SH-SY5Y (cell line): ENCODE data around the gene PSMF1.

ENCODE experiments used
- GATA2 ChIP-seq: IDR thresholded peaks from 2 replicates; pipeline ENCODE4 v1.6.1; 2011; ENCODE audit warnings: mild to moderate bottlenecking, low read depth, low read length
- GATA3 ChIP-seq: IDR thresholded peaks from 2 replicates; pipeline ENCODE4 v1.6.1; 2011; ENCODE audit warnings: low read depth, mild to moderate bottlenecking, low read length, moderate library complexity

The PSMF1 gene

DNA sequence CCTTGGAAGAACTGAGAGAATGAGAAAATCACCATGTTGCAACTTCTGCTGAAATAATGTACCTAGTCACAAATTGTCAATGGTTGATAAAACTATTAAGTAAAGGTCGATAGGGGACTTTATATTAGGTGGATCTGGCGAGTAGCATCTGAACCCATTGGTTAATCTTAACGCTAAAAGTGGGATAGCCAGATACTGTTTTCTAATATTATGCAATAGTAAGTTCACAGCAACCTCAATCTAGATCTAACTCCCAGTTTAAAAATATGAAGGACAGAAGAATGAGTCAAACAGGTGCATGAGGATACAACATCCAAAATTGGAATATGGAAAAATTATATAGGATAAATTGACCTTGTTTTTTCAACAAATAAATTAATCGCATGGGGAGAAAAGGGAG, 18.8 kb downstream of the PSMF1 start:
- no peak for TF ChIP-seq GATA2
- no peak for TF ChIP-seq GATA3

DNA sequence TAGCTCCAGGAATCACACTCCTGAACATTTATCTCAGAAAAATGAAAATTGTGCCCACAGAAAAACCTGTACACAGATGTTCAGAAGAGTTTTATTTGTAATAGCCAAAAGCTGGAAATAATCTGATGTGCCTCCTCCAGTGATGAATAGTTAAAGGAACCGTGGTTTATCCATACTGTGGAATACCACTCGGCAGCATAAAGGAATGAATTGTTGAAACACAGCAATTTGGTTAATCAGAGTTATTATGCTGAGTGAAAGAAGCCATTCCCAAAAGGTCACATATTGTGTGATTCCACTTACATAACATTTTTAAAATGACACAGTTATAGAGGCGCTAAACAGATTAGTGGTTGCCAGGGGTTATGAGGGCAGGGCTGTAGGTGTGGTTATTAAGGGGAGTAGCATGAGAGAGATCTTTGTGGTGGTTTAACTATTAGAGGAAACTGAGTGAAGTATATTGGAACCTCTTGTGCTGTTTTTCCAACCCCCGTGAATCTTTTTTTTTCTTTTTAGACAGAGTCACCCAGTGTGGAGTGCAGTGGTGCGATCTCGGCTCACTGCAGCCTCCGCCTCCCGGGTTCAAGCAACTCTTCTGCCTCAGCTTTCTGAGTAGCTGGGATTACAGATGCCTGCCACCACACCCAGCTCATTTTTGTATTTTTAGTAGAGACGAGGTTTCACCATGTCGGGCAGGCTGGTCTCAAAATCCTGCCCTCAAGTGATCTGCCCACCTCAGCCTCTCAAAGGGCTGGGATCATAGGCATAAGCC, 26.2 kb downstream of the PSMF1 start:
- no peak for TF ChIP-seq GATA3
- no peak for TF ChIP-seq GATA2

DNA sequence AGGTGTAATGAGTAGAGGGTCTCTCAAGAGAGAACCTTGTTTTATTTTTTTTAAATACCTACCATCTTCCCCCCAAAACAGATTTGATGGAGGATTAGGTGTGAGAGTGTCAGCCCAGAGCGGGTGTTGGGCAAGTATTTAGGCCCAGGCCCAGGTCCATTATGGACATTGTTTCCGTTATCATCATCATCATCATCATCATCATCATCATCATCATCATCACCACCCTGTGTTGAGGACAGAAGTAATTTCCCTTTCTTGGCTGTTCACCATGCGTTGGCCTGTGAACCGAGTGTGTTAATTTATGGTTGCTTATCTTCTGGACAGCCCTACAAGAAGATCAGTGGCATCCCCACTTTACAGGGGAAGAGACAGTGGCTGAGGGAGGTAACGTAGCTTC, 28.6 kb downstream of the PSMF1 start:
- TF ChIP-seq GATA3 (no peak), GATA2 (no peak)

DNA sequence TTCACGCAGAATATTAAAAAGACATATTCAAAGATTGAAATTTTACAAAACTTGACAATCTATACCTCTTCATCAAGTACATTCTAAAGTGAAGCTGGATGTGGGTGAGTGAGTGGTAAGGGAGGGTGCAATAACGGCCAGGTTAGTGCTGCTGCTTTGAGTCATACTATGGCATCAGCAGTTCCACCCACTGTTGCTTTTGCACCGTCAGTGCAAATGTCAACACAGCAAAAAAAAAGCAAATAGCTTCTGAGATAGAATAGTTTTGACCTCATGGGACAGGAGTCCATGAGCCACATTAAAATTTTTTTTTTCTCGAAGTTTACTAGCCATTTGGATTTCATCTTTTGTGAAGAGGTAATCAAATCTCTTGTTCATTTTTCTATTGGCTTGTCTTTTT, 31.8 kb downstream of the PSMF1 start:
- TF ChIP-seq GATA3 = no peak
- no peak for TF ChIP-seq GATA2

DNA sequence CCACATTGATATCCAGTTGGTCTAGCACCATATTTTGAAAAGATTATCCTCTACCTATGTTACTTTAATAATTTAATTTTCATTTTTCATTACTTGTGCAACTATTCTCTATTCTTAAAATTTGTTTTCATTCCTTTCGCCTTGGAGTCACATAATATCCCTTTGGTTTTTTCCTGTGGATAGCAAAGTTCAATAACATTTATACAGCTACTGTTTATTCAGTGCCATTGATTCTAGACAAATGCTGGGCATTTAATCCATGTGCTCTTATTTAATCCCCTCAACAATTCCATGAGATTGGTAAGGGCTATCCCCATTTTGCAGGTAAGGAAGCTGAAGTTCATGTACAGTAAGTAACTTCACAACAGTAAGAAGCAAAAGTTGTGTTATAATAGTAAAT, 32.6 kb downstream of the PSMF1 start:
- TF ChIP-seq GATA3 = no peak
- TF ChIP-seq GATA2 = no peak

GRCh38 chr20:1154226-1154625, 35.8 kb downstream of the PSMF1 start:
- no peak for TF ChIP-seq GATA3
- no peak for TF ChIP-seq GATA2

DNA sequence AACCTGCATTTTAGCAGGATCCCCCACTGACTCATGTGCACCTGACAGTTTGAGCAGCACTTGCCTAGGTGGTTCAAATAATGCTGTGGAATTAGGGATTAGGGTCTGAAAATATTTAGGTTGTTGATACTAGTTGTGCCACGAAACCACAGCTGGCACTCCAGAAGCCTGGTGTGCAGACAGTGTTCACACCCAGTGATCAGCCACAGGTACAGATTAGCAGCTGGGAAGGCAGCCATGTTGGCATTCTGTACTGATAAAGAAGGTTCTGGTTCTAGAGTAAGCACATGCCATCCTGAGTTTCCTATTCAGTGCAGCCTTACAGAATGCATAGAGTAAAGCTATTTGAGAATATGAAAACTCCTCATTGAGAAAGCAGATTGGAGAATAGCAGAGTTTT, 36.3 kb downstream of the PSMF1 start:
- TF ChIP-seq GATA2 = no peak
- TF ChIP-seq GATA3 = no peak

DNA sequence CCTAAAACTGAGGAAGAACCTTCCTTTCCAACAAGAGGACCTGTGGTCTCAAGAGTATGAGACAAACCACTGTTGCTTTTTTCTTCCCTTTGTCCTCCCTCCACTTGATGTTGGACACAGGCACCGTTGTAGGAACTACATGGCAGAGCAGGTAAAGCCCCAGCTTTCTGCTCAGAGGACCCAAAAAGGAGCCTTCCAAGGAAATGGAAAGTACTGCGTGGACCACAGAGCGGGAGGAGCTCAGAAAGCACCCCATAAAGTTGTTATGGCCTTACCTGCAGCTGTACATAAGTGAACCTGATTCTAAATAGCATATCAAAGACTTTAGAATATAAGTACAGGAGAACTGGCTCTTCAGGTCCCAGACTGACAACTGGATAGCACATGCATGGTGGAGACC, 36.9 kb downstream of the PSMF1 start:
- TF ChIP-seq GATA3 (no peak), GATA2 (no peak)

GRCh38 chr20:1160496-1160895, 42.1 kb downstream of the PSMF1 start:
- TF ChIP-seq GATA3 = no peak
- TF ChIP-seq GATA2 = no peak

- TF ChIP-seq GATA2 (no peak), GATA3 (no peak)
Observed at GRCh38 chr20:1160991-1161390, 42.6 kb downstream of the PSMF1 start.

GRCh38 chr20:1163105-1163504, 44.7 kb downstream of the PSMF1 start:
- TF ChIP-seq GATA3 (no peak), GATA2 (no peak)

DNA sequence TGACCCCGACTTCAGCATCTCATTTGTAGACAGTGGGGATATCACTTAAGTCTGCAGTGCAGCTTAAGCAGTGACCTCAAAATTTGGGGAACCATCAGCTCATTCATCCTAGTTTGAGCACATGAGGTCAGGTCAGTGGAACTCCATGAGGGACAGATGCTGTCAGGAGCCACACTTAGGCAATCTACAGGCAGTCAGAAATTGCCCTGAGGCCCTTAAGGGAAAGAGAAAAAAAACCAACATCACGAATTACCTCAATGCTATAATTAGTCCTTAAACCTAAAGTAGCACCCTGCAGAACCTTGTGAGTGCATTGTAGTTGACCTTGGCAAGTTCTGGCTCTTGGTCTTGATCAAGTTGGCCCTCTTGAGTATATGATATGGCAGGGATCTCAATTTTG, 45.3 kb downstream of the PSMF1 start:
- no peak for TF ChIP-seq GATA2
- TF ChIP-seq GATA3 = no peak

GRCh38 chr20:1164871-1165270, 46.5 kb downstream of the PSMF1 start:
- TF ChIP-seq GATA3 = no peak
- TF ChIP-seq GATA2 = no peak

DNA sequence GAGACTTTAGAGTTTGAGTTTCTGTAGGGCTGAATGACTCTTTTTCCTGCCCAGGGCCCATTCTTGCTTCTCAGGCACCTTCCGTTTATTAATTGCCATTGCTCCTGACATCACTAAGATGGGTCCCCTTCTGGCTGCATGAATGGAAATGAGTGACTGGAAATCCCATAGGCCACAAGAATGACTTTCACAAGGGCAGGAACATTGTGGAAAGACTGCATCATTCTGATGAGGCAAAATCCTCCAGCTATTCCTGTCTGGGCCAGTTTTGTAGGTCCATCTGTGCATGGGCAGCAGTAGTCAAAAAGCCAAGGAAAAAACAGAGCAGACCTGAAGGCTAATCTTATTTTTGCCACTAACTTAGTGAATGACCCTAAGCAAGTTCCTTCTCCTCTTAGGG, 47.1 kb downstream of the PSMF1 start:
- no peak for TF ChIP-seq GATA3
- TF ChIP-seq GATA2 = no peak

DNA sequence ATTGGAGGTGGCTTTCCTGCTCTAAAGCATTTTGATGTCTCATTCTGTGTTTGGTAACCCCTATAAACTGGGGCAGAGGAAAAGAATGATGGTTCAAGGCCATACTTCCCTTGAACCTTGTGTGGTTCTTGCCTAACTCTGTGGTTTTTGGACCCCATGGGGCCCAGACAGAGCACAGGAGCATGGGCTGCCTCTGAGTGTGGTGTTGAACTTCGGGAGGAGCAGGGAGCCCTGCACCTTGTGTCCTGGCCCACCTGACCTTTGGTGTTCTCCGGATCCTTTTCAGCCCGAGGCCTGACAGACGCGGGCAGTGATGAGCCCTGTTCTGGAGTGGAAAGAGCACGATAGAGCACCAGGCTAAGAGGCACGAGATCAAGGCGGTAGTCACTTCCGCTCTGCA, 47.5 kb downstream of the PSMF1 start:
- no peak for TF ChIP-seq GATA3
- no peak for TF ChIP-seq GATA2
